HEK293 (cell line): ENCODE measurements around the gene BRD8.
A peak's percentile ranks its signal among the peaks of the same experiment; 100 is the strongest.

Source experiments
- BCL11A ChIP-seq: fragments of 450-650 bp; formaldehyde crosslinking; IDR thresholded peaks from 2 replicates; pipeline ENCODE4 v1.5.1; 2016; ENCODE audit warnings: low read depth, missing biosample characterization, missing genetic modification characterization
- IKZF3 ChIP-seq: fragments of 450-650 bp; IDR thresholded peaks from 2 replicates; pipeline ENCODE4 v1.5.0; 2018; ENCODE audit warnings: missing biosample characterization, mild to moderate bottlenecking, missing genetic modification characterization, moderate library complexity
- INSM2 ChIP-seq: fragments of 450-650 bp; formaldehyde crosslinking; IDR thresholded peaks from 2 replicates; pipeline ENCODE4 v1.5.1; 2016; ENCODE audit warnings: missing biosample characterization, missing genetic modification characterization
- KLF1 ChIP-seq: fragments of 450-650 bp; formaldehyde crosslinking; IDR thresholded peaks from 2 replicates; pipeline ENCODE4 v1.5.1; 2016; ENCODE audit warnings: missing biosample characterization, missing genetic modification characterization
- MZF1 ChIP-seq: fragments of 450-650 bp; formaldehyde crosslinking; IDR thresholded peaks from 2 replicates; pipeline ENCODE4 v1.5.1; 2017; ENCODE audit warnings: missing biosample characterization, missing genetic modification characterization, borderline replicate concordance
- OSR2 ChIP-seq: fragments of 450-650 bp; formaldehyde crosslinking; IDR thresholded peaks from 2 replicates; pipeline ENCODE4 v1.5.1; 2016; ENCODE audit warnings: missing biosample characterization, missing genetic modification characterization
- PRDM4 ChIP-seq: fragments of 450-650 bp; formaldehyde crosslinking; IDR thresholded peaks from 2 replicates; pipeline ENCODE4 v1.5.1; 2017; ENCODE audit warnings: missing biosample characterization, missing genetic modification characterization
- ZBTB44 ChIP-seq: fragments of 450-650 bp; IDR thresholded peaks from 2 replicates; pipeline ENCODE4 v1.5.1; 2018; ENCODE audit warnings: missing biosample characterization, mild to moderate bottlenecking, missing genetic modification characterization
- ZBTB6 ChIP-seq: fragments of 450-650 bp; formaldehyde crosslinking; IDR thresholded peaks from 2 replicates; pipeline ENCODE4 v1.5.1; 2017; ENCODE audit warnings: missing biosample characterization, missing genetic modification characterization
- ZNF138 ChIP-seq: fragments of 450-650 bp; formaldehyde crosslinking; IDR thresholded peaks from 2 replicates; pipeline ENCODE4 v1.5.1; 2016; ENCODE audit warnings: missing biosample characterization, missing genetic modification characterization, borderline replicate concordance
- ZNF18 ChIP-seq: fragments of 450-650 bp; formaldehyde crosslinking; IDR thresholded peaks from 2 replicates; pipeline ENCODE4 v1.5.1; 2016; ENCODE audit warnings: missing biosample characterization, missing genetic modification characterization
- ZNF341 ChIP-seq: fragments of 450-650 bp; formaldehyde crosslinking; IDR thresholded peaks from 2 replicates; pipeline ENCODE4; 2016; ENCODE audit warnings: low read depth, missing biosample characterization, missing genetic modification characterization
- ZNF639 ChIP-seq: fragments of 450-650 bp; formaldehyde crosslinking; IDR thresholded peaks from 2 replicates; pipeline ENCODE4 v1.5.1; 2016; ENCODE audit warnings: missing biosample characterization, missing genetic modification characterization
- ZNF654 ChIP-seq: fragments of 450-650 bp; formaldehyde crosslinking; IDR thresholded peaks from 2 replicates; pipeline ENCODE4 v1.5.1; 2016; ENCODE audit warnings: low read depth, missing biosample characterization, missing genetic modification characterization
- ZNF785 ChIP-seq: fragments of 450-650 bp; formaldehyde crosslinking; IDR thresholded peaks from 2 replicates; pipeline ENCODE4 v1.5.1; 2016; ENCODE audit warnings: missing biosample characterization, missing genetic modification characterization
- ZNF843 ChIP-seq: fragments of 450-650 bp; formaldehyde crosslinking; IDR thresholded peaks from 2 replicates; pipeline ENCODE4 v1.5.1; 2016; ENCODE audit warnings: missing biosample characterization, missing genetic modification characterization
- ZSCAN4 ChIP-seq: fragments of 450-650 bp; formaldehyde crosslinking; IDR thresholded peaks from 2 replicates; pipeline ENCODE4 v1.5.1; 2017; ENCODE audit warnings: missing biosample characterization, missing genetic modification characterization

BRD8 gene

GRCh38 chr5:138129347-138129746, 49.1 kb downstream of the BRD8 start (continued):
- TF ChIP-seq ZNF18 (tag by site-specific recombination) (0 out of 2 replicates have a peak, but pooled peaks have one; percentile 15), ZNF639 (0 out of 2 replicates have a peak, but pooled peaks have one; percentile 33), OSR2 (tag by site-specific recombination) (peak; percentile 91), ZNF785 (no peak), INSM2 (tag by site-specific recombination) (peak; percentile 72; the same call in 1 of the 2 replicates), ZNF138 (tag by site-specific recombination) (no peak), KLF1 (tag by site-specific recombination) (peak; percentile 44; the same call in 1 of the 2 replicates), MZF1 (tag by site-specific recombination) (no peak), ZBTB6 (tag by site-specific recombination) (no peak), PRDM4 (peak; percentile 74; the same call in 1 of the 2 replicates), ZBTB44 (tag by site-specific recombination) (peak; percentile 31; the same call in 1 of the 2 replicates), IKZF3 (tag by site-specific recombination) (peak; percentile 44; the same call in 1 of the 2 replicates), ZNF341 (tag by site-specific recombination) (no peak), ZNF843 (tag by site-specific recombination) (peak; percentile 95), BCL11A (tag by site-specific recombination) (peak; percentile 61; the same call in 1 of the 2 replicates), ZSCAN4 (tag by site-specific recombination) (no peak), ZNF654 (tag by site-specific recombination) (0 out of 2 replicates have a peak, but pooled peaks have one; percentile 6)
